H1 (cell line): ENCODE measurements around the gene CCDC174. TPM values are rescaled to one million over a fixed set of nuclear protein-coding genes. Genes with fewer than 3 reads are reported as not detected.

ENCODE experiments used
- BCL11A ChIP-seq, 2 experiments: IDR thresholded peaks; one replicate each; pipeline ENCODE4 v1.6.1; 2011; ENCODE audit warnings: low read depth in 2 of 2, low read length in 2 of 2, mild to moderate bottlenecking in 2 of 2
- CHD7 ChIP-seq: fragments of 300-600 bp; sonication (generic); IDR thresholded peaks from 2 replicates; pipeline ENCODE4 v1.7.1; 2012; ENCODE audit warnings: low read length, moderate library complexity, mild to moderate bottlenecking, inconsistent platforms; ENCODE audit not compliant: insufficient replicate concordance
- CTBP2 ChIP-seq: IDR thresholded peaks from 2 replicates; pipeline ENCODE4 v1.7.0; 2011; ENCODE audit warnings: borderline replicate concordance, mild to moderate bottlenecking, moderate library complexity, mixed read lengths, low read length; ENCODE audit not compliant: insufficient read depth, insufficient read length
- JUND ChIP-seq: IDR thresholded peaks from 2 replicates; pipeline ENCODE4 v1.6.1; 2011; ENCODE audit warnings: mild to moderate bottlenecking, improper control_type of control experiment, low read length
- TAF7 ChIP-seq: optimal IDR thresholded peaks from 2 replicates; pipeline ENCODE3; 2011; ENCODE audit warnings: low read depth, mild to moderate bottlenecking, inconsistent platforms, low read length, moderate library complexity, borderline replicate concordance
- YY1 ChIP-seq: IDR thresholded peaks from 2 replicates; pipeline ENCODE4 v1.6.1; 2011; ENCODE audit warnings: low read depth, mild to moderate bottlenecking, low read length
- ZNF274 ChIP-seq: IDR thresholded peaks from 2 replicates; pipeline ENCODE4 v1.7.0; 2012; ENCODE audit warnings: low read length, borderline replicate concordance; ENCODE audit errors: extremely low read depth
- polyA plus RNA-seq, 7 experiments: library from polyadenylated mRNA; depleted of rRNA in 3 of 7; stranded (reverse) in 5 of 7; unstranded in 2 of 7; fragments of >200 nt in 5 of 7; fragments of 200-250 nt in 2 of 7; gene quantifications; 1 replicate in 5 of 7; 2 replicates in 1 of 7; 4 replicates in 1 of 7; pipeline versions ENCODE4 v1.2.1 to v1.2.3, GENCODE V29; 2011 to 2013; ENCODE audit warnings: missing spikeins in 2 of 7, mixed read lengths in 2 of 7
- total RNA-seq: library from RNA; stranded (reverse); fragmentation: NEBNext Ultra II Directional; extraction: Animal tissue kit (Norgen Biotek cat#: 25700); gene quantifications from 2 replicates; pipeline ENCODE4 v1.2.1, GENCODE V29; 2021
- TF ChIP-seq, protein P1 (sequence below): IDR thresholded peaks from 2 replicates; pipeline ENCODE4 v1.6.1; 2011; ENCODE audit warnings: low read depth, mild to moderate bottlenecking, low read length; ENCODE audit not compliant: insufficient read depth

Gene CCDC174
- total and polyA plus RNA-seq, 2 of the 8 experiments (the other 6 are each of a cell fraction or from before 2014, with no cell fraction given) = 3.5 to 11.9 TPM

DNA sequence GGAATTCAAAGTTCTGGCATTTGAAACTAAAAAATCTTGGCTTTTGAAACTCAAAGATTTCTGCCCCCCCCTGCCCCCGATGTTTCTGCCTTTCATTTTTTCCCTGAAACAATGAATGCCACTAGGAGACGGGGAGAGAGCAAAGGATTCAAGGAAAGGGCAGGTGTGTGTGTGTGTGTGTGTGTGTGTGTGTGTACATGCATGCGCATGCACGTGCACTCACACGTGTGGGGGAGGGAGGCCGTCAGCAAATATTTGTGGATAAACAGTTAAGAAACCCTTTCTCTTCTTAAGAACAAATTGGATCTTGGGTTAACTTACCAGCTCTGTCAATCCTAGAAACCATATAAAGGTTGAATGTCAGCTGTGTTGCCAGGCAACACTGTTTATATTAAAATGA lies 29.2 kb upstream of the CCDC174 start (continued):
- TF ChIP-seq CHD7 (no peak), TAF7 (no peak), YY1 (no peak), ZNF274 (no peak), CTBP2 (no peak), BCL11A (IDR thresholded peaks at IDR 0.05; ENCODE audit: low read depth in 2 of 2, low read length in 2 of 2) (no peak), JUND (no peak)
- TF ChIP-seq, protein P1, sequence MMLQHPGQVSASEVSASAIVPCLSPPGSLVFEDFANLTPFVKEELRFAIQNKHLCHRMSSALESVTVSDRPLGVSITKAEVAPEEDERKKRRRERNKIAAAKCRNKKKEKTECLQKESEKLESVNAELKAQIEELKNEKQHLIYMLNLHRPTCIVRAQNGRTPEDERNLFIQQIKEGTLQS = no peak
